ENCODE measurements around the gene CHST4. TPM values are rescaled to one million over a fixed set of nuclear protein-coding genes. Genes with fewer than 3 reads are reported as not detected.
"Not testable (repeated sequence)": the region's sequence is repeated elsewhere in the genome, so short reads cannot be mapped to it uniquely, and the experiment has no call there.

CHST4 gene
- total RNA-seq, 1 experiment from 2014 or later = 9.9 TPM

DNA sequence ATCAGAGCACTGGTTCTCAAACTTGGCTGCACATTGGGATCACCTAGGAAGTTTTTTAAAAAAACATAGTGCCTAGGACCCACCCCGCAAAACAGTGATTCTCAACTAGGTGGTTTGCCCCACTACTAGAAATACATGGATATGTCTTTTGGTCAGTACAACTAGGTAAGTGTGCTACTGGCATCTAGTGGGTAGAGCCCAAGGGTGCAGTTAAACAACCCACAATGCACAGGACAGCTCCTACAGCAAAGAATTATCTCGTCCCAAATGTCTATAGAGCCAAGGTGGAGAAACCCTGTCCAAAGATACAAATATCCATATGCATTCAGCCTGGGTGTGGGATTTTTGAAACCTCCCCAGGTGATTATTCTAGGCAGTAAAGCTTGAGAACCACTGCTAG, 25.3 kb upstream of the CHST4 start (continued):
- TF ChIP-seq, protein P1, sequence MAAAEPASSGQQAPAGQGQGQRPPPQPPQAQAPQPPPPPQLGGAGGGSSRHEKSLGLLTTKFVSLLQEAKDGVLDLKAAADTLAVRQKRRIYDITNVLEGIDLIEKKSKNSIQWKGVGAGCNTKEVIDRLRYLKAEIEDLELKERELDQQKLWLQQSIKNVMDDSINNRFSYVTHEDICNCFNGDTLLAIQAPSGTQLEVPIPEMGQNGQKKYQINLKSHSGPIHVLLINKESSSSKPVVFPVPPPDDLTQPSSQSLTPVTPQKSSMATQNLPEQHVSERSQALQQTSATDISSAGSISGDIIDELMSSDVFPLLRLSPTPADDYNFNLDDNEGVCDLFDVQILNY (CRISPR knock-in tag; IDR thresholded peaks at IDR 0.05) = no peak
- TF ChIP-seq, protein P2, sequence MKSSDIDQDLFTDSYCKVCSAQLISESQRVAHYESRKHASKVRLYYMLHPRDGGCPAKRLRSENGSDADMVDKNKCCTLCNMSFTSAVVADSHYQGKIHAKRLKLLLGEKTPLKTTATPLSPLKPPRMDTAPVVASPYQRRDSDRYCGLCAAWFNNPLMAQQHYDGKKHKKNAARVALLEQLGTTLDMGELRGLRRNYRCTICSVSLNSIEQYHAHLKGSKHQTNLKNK (CRISPR knock-in tag; IDR thresholded peaks at IDR 0.05) = no peak
- TF ChIP-seq JUN (CRISPR knock-in tag; IDR thresholded peaks at IDR 0.05) = no peak

DNA sequence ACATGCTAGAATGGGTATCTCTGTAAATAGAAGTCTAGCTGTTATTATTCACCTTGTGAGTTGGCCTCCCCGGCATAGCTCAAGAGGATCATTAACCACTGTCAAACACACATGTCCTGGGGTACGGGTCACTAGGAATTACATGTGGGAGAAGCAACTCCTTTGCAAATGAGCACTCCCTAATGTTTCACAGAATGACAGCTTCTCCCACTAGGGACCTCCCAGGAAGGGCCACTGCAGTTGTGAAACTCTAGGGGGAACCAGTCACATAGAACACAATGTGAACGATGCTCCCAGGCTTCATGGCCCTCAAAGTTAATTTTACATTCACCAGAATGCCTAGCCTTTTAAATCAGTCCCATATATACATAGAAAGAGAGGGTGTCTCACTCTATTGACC, 24.7 kb upstream of the CHST4 start:
- H3K36me3 Mint-ChIP-seq = no peaks in the 10 kb centered on the region
- POLR2A ChIA-PET = no interaction called here

DNA sequence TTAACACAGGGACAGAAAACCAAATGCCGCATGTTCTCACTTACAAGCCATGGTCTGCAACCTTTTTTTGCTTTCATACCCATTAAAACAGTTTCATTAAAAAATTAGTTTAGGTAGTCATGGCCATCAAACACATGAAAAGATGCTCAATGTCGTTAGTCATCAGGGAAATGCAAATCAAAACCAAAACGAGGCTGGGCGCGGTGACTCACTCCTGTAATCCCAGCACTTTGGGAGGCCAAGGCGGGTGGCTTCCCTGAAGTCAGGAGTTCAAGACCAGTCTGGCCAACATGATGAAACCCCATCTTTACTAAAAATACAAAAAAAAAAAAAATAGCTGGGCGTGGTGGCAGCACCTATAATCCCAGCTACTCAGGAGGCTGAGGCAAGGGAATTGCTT, 22.2 kb upstream of the CHST4 start:
- H3K4me3 Mint-ChIP-seq; POLR2A ChIA-PET; DNase-seq (ENCODE audit: low spot score); H3K9me3 Mint-ChIP-seq; H3K27ac Mint-ChIP-seq; H3K27me3 Mint-ChIP-seq (ENCODE audit: low read depth); ATAC-seq; H3K4me1 Mint-ChIP-seq; CTCF ChIA-PET; H3K36me3 Mint-ChIP-seq: not testable (repeated sequence)

More for the DNA sequence above, 24.7 kb upstream of the CHST4 start:
- Mint-ChIP-seq H3K27me3 (ENCODE audit: low read depth) (no peaks in the 10 kb centered on the region; the same call in none of the 2 replicates), H3K9me3 (peaks cover 10% of the 10 kb centered on the region), H3K4me3 (no peak overlapping the region), H3K27ac (no peak overlapping the region), H3K4me1 (no peaks in the 10 kb centered on the region)
- DNase-seq (ENCODE audit: low spot score) = no peak
- no peak for ATAC-seq
- CTCF ChIA-PET = interaction anchor here (0.6 to 5.3 kb wide), 13 partner anchors 16 to 110 kb away, joined by 3 to 42 read pairs (median 8); partner anchors contain the start of gene CHST4
- TF ChIP-seq RORB (CRISPR knock-in tag; IDR thresholded peaks at IDR 0.05) (no peak), ELF4 (CRISPR knock-in tag; IDR thresholded peaks at IDR 0.05; ENCODE audit: low read depth) (no peak)

DNA sequence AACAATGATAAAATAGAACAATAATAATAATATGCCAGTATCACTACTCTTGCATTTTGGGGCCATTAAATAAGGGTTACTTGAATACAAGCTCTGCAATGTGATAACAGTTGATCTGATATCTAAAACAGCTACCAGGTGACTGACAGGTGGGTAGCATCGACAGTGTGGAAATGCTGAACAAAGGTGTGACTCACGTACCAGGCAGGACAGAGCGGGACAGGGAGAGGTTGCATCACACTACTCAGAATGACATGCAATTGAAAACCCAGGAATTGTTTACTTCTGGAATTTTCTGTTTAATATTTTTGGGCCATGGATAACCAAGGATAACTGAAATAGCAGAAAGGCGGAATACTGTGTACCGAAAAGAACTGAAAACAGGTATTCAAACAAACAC, 21.3 kb upstream of the CHST4 start:
- Mint-ChIP-seq H3K27me3 (ENCODE audit: low read depth) (peaks cover 14% of the 10 kb centered on the region), H3K9me3 (peaks cover 9% of the 10 kb centered on the region; the same call in 1 of the 2 replicates), H3K36me3 (no peaks in the 10 kb centered on the region), H3K4me1 (no peaks in the 10 kb centered on the region), H3K27ac (no peak overlapping the region), H3K4me3 (no peak overlapping the region)
- TF ChIP-seq, protein P3, sequence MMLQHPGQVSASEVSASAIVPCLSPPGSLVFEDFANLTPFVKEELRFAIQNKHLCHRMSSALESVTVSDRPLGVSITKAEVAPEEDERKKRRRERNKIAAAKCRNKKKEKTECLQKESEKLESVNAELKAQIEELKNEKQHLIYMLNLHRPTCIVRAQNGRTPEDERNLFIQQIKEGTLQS (CRISPR knock-in tag; conservative IDR thresholded peaks at IDR 0.05) = no peak
- TF ChIP-seq, protein P4, sequence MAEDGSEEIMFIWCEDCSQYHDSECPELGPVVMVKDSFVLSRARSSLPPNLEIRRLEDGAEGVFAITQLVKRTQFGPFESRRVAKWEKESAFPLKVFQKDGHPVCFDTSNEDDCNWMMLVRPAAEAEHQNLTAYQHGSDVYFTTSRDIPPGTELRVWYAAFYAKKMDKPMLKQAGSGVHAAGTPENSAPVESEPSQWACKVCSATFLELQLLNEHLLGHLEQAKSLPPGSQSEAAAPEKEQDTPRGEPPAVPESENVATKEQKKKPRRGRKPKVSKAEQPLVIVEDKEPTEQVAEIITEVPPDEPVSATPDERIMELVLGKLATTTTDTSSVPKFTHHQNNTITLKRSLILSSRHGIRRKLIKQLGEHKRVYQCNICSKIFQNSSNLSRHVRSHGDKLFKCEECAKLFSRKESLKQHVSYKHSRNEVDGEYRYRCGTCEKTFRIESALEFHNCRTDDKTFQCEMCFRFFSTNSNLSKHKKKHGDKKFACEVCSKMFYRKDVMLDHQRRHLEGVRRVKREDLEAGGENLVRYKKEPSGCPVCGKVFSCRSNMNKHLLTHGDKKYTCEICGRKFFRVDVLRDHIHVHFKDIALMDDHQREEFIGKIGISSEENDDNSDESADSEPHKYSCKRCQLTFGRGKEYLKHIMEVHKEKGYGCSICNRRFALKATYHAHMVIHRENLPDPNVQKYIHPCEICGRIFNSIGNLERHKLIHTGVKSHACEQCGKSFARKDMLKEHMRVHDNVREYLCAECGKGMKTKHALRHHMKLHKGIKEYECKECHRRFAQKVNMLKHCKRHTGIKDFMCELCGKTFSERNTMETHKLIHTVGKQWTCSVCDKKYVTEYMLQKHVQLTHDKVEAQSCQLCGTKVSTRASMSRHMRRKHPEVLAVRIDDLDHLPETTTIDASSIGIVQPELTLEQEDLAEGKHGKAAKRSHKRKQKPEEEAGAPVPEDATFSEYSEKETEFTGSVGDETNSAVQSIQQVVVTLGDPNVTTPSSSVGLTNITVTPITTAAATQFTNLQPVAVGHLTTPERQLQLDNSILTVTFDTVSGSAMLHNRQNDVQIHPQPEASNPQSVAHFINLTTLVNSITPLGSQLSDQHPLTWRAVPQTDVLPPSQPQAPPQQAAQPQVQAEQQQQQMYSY (CRISPR knock-in tag; IDR thresholded peaks at IDR 0.05) = no peak
- TF ChIP-seq ZNF396 (CRISPR knock-in tag; IDR thresholded peaks at IDR 0.05; ENCODE audit: borderline replicate concordance) = no peak
- no peak for TF ChIP-seq ATF1 (CRISPR knock-in tag; IDR thresholded peaks at IDR 0.05)
- TF ChIP-seq, protein P5, sequence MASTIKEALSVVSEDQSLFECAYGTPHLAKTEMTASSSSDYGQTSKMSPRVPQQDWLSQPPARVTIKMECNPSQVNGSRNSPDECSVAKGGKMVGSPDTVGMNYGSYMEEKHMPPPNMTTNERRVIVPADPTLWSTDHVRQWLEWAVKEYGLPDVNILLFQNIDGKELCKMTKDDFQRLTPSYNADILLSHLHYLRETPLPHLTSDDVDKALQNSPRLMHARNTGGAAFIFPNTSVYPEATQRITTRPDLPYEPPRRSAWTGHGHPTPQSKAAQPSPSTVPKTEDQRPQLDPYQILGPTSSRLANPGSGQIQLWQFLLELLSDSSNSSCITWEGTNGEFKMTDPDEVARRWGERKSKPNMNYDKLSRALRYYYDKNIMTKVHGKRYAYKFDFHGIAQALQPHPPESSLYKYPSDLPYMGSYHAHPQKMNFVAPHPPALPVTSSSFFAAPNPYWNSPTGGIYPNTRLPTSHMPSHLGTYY (CRISPR knock-in tag; IDR thresholded peaks at IDR 0.05) = no peak
- TF ChIP-seq, protein P6, sequence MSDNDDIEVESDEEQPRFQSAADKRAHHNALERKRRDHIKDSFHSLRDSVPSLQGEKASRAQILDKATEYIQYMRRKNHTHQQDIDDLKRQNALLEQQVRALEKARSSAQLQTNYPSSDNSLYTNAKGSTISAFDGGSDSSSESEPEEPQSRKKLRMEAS (CRISPR knock-in tag; IDR thresholded peaks at IDR 0.05) = no peak
- TF ChIP-seq, protein P1 (CRISPR knock-in tag; IDR thresholded peaks at IDR 0.05) = no peak
- TF ChIP-seq, protein P7, sequence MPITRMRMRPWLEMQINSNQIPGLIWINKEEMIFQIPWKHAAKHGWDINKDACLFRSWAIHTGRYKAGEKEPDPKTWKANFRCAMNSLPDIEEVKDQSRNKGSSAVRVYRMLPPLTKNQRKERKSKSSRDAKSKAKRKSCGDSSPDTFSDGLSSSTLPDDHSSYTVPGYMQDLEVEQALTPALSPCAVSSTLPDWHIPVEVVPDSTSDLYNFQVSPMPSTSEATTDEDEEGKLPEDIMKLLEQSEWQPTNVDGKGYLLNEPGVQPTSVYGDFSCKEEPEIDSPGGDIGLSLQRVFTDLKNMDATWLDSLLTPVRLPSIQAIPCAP (CRISPR knock-in tag; IDR thresholded peaks at IDR 0.05) = no peak
- TF ChIP-seq, protein P8, sequence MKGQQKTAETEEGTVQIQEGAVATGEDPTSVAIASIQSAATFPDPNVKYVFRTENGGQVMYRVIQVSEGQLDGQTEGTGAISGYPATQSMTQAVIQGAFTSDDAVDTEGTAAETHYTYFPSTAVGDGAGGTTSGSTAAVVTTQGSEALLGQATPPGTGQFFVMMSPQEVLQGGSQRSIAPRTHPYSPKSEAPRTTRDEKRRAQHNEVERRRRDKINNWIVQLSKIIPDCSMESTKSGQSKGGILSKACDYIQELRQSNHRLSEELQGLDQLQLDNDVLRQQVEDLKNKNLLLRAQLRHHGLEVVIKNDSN (CRISPR knock-in tag; IDR thresholded peaks at IDR 0.05) = no peak
- TF ChIP-seq ZNF138 (CRISPR knock-in tag; conservative IDR thresholded peaks at IDR 0.05) = no peak
- no peak for TF ChIP-seq GABPB1 (CRISPR knock-in tag; IDR thresholded peaks at IDR 0.05)
- TF ChIP-seq, protein P9, sequence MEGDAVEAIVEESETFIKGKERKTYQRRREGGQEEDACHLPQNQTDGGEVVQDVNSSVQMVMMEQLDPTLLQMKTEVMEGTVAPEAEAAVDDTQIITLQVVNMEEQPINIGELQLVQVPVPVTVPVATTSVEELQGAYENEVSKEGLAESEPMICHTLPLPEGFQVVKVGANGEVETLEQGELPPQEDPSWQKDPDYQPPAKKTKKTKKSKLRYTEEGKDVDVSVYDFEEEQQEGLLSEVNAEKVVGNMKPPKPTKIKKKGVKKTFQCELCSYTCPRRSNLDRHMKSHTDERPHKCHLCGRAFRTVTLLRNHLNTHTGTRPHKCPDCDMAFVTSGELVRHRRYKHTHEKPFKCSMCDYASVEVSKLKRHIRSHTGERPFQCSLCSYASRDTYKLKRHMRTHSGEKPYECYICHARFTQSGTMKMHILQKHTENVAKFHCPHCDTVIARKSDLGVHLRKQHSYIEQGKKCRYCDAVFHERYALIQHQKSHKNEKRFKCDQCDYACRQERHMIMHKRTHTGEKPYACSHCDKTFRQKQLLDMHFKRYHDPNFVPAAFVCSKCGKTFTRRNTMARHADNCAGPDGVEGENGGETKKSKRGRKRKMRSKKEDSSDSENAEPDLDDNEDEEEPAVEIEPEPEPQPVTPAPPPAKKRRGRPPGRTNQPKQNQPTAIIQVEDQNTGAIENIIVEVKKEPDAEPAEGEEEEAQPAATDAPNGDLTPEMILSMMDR (IDR thresholded peaks at IDR 0.05) = no peak
- TF ChIP-seq MXD4 (CRISPR knock-in tag; IDR thresholded peaks at IDR 0.05; ENCODE audit: borderline replicate concordance) = no peak
- TF ChIP-seq MYBL2 (CRISPR knock-in tag; IDR thresholded peaks at IDR 0.05) = no peak
- TF ChIP-seq KAT7 (CRISPR knock-in tag; IDR thresholded peaks at IDR 0.05; ENCODE audit: borderline replicate concordance) = no peak
- TF ChIP-seq JUN (CRISPR knock-in tag; IDR thresholded peaks at IDR 0.05) = no peak
- ChIA-PET CTCF (no interaction called here), POLR2A (no interaction called here)
- no peak for DNase-seq (ENCODE audit: low spot score)
- no peak for ATAC-seq

Data from WTC11 (cell line).